Urinary bladder (tissue), 4 donors: ENCODE results near the gene SMAP2. TPM values are rescaled to one million over a fixed set of nuclear protein-coding genes. Genes with fewer than 3 reads are reported as not detected.
A peak's percentile ranks its signal among the peaks of the same experiment; 100 is the strongest.
"Not testable (repeated sequence)": the region's sequence is repeated elsewhere in the genome, so short reads cannot be mapped to it uniquely, and the experiment has no call there.

ENCODE experiments used
- DNase-seq: peaks from one replicate; pipeline ENCODE4 v3.0.0-alpha.2; 2015; ENCODE audit errors: extremely low spot score
- H3K27ac ChIP-seq: one replicate; pipeline ENCODE4 v1.5.1; 2013; ENCODE audit warnings: low read depth, mild to moderate bottlenecking, moderate library complexity
- H3K36me3 ChIP-seq: one replicate; pipeline ENCODE4 v1.6.1; 2013; ENCODE audit warnings: mild to moderate bottlenecking, moderate library complexity; ENCODE audit not compliant: insufficient read depth
- H3K4me1 ChIP-seq: one replicate; pipeline ENCODE4 v1.6.1; 2013; ENCODE audit warnings: mild to moderate bottlenecking, moderate library complexity; ENCODE audit not compliant: insufficient read depth
- H3K4me3 ChIP-seq: one replicate; pipeline ENCODE4 v1.5.1; 2013; ENCODE audit warnings: low read depth, low read length
- WGBS: extraction: QIAGEN DNeasy Blood & Tissue Kit; methylation state at CpG from one replicate; pipeline ENCODE4 v1.1.7; 2013; 5-methylcytosine and 5-hydroxymethylcytosine counted together
- polyA plus RNA-seq: library from polyadenylated mRNA; stranded (reverse); fragments of 200-250 nt; gene quantifications from one replicate; pipeline ENCODE4 v1.2.3, GENCODE V29; 2013
- total RNA-seq: library from RNA; depleted of rRNA; stranded (reverse); fragments of >200 nt; gene quantifications from one replicate; pipeline ENCODE4 v1.2.3, GENCODE V29; 2014
- donor health status: healthy with polysubstance abuse.
- donor health status: healthy.

Gene SMAP2
- total and polyA plus RNA-seq, 2 donors, result 17.0 to 47.3 TPM

DNA sequence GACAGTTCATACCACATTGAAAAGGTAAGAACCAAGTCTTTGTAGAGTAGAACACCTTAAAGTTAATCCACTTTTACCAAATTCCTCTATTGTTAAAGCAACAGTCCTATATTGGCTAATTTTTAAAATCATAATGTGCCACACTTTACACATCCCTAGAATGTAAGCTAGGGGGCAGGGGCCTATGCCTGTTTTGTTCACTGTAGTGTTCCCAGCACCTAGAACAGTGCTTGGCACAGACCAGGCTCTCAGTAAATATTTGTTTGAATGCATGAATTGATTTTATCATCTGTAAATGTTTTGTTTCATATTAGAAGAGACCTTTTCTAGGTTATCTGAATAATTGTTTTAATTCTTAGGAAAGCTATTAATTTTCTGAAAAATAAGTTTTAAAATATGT, 9.1 kb downstream of the SMAP2 start:
- Histone ChIP-seq H3K4me1 (no peaks in the 10 kb centered on the region), H3K36me3 (peaks cover 3% of the 10 kb centered on the region), H3K27ac (peak overlapping the region; percentile 74), H3K4me3 (no peak overlapping the region)
- DNase-seq, result no peak

DNA sequence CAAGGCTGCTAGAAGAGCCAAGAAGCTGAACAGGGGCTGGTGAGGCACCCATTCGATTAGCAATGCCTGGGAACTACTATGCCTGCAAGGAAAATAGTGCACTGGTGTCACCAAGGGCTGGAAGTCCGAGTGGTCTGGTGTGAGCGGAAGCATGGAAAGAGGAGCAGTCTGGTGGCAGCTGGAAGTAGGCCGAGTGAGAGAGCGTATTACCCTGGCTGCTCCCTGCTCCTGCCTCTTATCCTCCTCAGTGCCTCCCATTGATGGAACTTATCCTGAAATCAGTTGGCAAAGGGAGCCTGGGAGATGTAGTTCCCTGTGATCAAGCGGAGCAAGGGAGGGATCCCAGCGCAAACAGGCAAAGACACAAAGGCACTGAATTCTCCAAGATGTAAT, 9.6 kb downstream of the SMAP2 start:
- Histone ChIP-seq H3K36me3 (peaks cover 3% of the 10 kb centered on the region), H3K4me3 (no peak overlapping the region), H3K27ac (peak overlapping the region; percentile 92), H3K4me1 (no peaks in the 10 kb centered on the region)
- 56% methylated on average over 7 of the region's 7 CpGs for WGBS
- DNase-seq, result no peak

GRCh38 chr1:40383488-40384412, 10.2 kb downstream of the SMAP2 start:
- no peak for DNase-seq
- H3K27ac ChIP-seq, result peak overlapping the region; percentile 92
- H3K4me3 ChIP-seq, result no peak overlapping the region
- 54% methylated on average over 9 of the region's 9 CpGs for WGBS
- no peaks in the 10 kb centered on the region for H3K36me3 ChIP-seq
- H3K4me1 ChIP-seq, result no peaks in the 10 kb centered on the region

- Histone ChIP-seq H3K36me3 (no peaks in the 10 kb centered on the region), H3K4me3 (no peak overlapping the region), H3K27ac (peak overlapping the region; percentile 92), H3K4me1 (no peaks in the 10 kb centered on the region)
- no peak for DNase-seq
- WGBS, result 21% methylated on average over 2 of the region's 2 CpGs
Measured at GRCh38 chr1:40384413-40384762, 10.9 kb downstream of the SMAP2 start.

- 62% methylated on average over 6 of the region's 6 CpGs for WGBS
- Histone ChIP-seq H3K36me3 (no peaks in the 10 kb centered on the region), H3K4me1 (no peaks in the 10 kb centered on the region), H3K27ac (peak overlapping the region; percentile 91), H3K4me3 (no peak overlapping the region)
- DNase-seq, result no peak
Measured at GRCh38 chr1:40384887-40385286, 11.4 kb downstream of the SMAP2 start.

DNA sequence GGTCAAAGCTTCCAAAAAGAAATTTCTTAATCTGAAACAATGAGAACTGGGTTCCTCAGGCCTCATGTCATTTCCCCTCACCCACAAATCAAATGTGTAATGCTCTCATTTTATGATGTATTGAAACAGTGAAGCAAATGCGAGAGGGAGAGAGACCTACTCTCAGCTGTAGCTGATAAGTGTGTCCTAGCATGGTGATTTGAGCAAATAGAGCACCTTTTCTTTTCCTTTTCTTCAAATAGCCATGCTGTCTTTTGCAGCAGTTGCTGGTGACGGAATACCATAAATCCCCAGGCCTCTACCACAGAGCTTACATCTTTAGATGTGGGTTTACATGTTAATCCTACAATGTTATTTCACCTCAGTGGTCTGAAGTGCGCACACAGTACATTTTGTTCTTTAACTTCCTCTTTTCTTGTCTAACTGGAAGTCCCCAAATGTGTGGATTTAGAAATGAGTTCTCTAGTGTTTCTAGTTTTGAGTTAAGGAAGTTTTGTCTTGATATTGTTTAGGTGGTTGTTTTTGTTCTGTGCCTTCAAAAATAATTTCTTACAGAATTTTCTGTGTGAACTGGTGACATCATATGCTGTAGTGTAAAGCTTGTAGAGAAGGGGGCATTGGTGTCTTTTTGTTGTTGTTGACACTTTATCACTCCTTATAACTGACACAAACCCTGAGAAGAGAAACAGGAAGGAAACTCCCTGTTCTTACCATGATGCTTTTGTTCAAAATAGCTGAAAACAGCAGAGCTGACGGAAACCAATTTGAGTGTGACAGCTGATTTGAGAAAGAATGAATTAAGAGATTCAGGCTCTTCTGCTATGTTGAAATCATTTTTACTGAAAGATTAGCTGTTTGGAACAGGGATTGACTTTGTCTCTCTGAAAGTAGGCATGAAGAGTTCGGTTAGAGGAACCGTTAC, 12.2 kb downstream of the SMAP2 start:
- WGBS, result 42% methylated on average over 6 of the region's 6 CpGs
- H3K4me3 ChIP-seq, result no peak overlapping the region

DNA sequence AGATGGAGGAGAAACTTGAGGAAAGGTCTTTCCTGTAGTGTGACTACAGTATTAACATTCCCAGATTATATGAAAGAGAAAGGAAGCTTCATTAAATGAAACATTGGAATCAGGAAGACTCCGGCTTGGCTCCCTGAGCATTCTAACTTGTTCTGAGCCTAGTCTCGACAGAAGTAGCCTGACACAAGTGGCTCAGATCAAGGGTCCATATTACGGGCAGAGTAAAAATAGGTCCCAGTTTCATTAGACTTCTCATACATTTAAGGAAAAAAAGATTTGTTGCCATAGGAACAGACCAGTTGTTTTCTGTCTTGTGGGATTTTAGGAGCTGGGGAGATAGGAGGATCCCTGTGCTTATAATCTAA, 12.8 kb downstream of the SMAP2 start:
- peak overlapping the region; percentile 83 for H3K27ac ChIP-seq

More for the DNA sequence above, 12.2 kb downstream of the SMAP2 start:
- H3K4me1 ChIP-seq, result no peaks in the 10 kb centered on the region
- DNase-seq, result no peak
- H3K36me3 ChIP-seq, result no peaks in the 10 kb centered on the region
- peak overlapping the region; percentile 83 for H3K27ac ChIP-seq

GRCh38 chr1:40386796-40387195, 13.3 kb downstream of the SMAP2 start:
- Histone ChIP-seq H3K4me1 (no peaks in the 10 kb centered on the region), H3K4me3 (no peak overlapping the region), H3K36me3 (no peaks in the 10 kb centered on the region), H3K27ac (peak overlapping the region; percentile 83)
- WGBS, result 54% methylated on average over 9 of the region's 9 CpGs
- DNase-seq, result no peak

More for the DNA sequence above, 12.8 kb downstream of the SMAP2 start:
- DNase-seq, result no peak
- WGBS, result 20% methylated on average over 3 of the region's 3 CpGs
- Histone ChIP-seq H3K4me1 (no peaks in the 10 kb centered on the region), H3K36me3 (no peaks in the 10 kb centered on the region), H3K4me3 (no peak overlapping the region)

DNA sequence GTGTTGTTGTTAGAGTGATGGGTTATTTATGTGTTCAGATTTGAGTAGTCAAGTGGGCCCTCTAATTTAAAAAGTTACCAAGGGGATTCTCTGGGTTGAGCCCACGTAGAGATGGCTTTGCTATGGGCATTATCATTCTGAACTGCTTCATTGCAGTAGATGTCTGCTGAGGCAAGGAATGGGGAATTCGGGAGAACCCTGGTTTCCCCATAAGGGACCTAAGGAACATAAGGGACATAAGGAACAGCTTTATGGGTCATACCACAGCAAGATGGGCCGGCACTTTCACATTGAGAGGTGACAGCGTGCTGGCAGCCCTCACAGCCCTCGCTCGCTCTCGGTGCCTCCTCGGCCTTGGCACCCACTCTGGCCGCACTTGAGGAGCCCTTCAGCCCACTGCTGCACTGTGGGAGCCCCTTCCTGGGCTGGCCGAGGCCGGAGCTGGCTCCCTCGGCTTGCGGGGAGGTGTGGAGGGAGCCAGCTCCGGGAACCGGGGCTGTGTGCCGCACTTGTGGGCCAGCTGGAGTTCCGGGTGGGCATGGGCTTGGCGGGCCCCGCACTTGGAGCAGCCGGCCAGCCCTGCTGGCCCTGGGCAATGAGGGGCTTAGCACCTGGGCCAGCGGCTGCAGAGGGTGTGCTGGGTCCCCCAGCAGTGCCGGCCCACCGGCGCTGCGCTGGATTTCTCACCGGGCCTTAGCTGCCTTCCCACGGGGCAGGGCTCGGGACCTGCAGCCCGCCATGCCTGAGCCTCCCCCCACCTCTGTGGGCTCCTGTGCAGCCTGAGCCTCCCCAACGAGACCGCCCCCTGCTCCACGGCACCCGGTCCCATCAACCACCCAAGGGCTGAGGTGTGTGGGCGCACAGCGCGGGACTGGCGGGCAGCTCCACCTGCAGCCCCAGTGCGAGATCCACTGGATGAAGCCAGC, 14.1 kb downstream of the SMAP2 start:
- not testable (repeated sequence) for H3K4me1 ChIP-seq, H3K4me3 ChIP-seq, H3K36me3 ChIP-seq, DNase-seq
- peak overlapping the region; percentile 44 for H3K27ac ChIP-seq
- 96% methylated on average over 38 of the region's 38 CpGs for WGBS

- whole genome bisulfite sequencing, result 92% methylated on average over 28 of the region's 28 CpGs
- H3K4me3 ChIP-seq, H3K36me3 ChIP-seq, DNase-seq, H3K4me1 ChIP-seq: not testable (repeated sequence)
- peak overlapping the region; percentile 64 for H3K27ac ChIP-seq
Measured at GRCh38 chr1:40388456-40389321, 15.2 kb downstream of the SMAP2 start.

GRCh38 chr1:40389322-40389803, 15.8 kb downstream of the SMAP2 start:
- Histone ChIP-seq H3K27ac (peak overlapping the region; percentile 64), H3K36me3 (no peaks in the 10 kb centered on the region), H3K4me3 (no peak overlapping the region), H3K4me1 (no peaks in the 10 kb centered on the region)
- 88% methylated on average over 3 of the region's 3 CpGs for WGBS
- DNase-seq, result no peak

- H3K27ac ChIP-seq, result peak overlapping the region; percentile 78
- DNase-seq, result no peak
- H3K36me3 ChIP-seq, result no peaks in the 10 kb centered on the region
- WGBS, result 55% methylated on average over 4 of the region's 4 CpGs
- H3K4me3 ChIP-seq, result peak overlapping the region; percentile 0
- H3K4me1 ChIP-seq, result no peaks in the 10 kb centered on the region
Measured at GRCh38 chr1:40389871-40390560, 16.5 kb downstream of the SMAP2 start.
